RPMI7951 (cell line): ENCODE measurements around the gene MGLL. TPM values are rescaled to one million over a fixed set of nuclear protein-coding genes. Genes with fewer than 3 reads are reported as not detected.

ENCODE experiments used
- DNase-seq: peaks from one replicate; pipeline ENCODE4 v3.0.0-alpha.2; 2012; ENCODE audit warnings: low read depth
- total RNA-seq: library from RNA; depleted of rRNA; stranded (reverse); fragments of >200 nt; shearing (Covaris generic); gene quantifications from 2 replicates; pipeline ENCODE4 v1.2.3, GENCODE V29; 2014

Gene MGLL
- total RNA-seq, 1 experiment from 2014 or later = 48.4 TPM

GRCh38 chr3:127675651-127676391 is 146.5 kb downstream of the MGLL start:
- no peak for DNase-seq

DNA sequence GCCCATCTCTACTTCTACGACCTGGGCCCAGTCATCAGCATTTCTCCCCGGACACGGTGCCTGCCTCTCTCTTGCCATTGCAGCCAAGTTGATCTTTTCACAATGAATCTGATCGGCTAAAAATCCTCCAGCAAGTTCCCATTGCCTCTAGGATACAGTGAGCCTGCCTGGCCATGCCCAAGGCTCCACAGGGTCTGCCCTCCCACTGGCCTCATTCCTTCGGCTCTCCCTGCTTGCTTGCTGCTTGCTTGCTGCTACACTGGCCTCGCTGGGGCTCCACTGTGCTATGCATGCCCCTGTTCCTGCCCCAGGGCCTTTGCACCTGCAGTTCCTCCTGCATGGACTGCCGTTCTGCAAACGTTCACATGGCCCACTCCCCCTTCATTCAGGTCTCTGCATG is 147.5 kb downstream of the MGLL start:
- no peak for DNase-seq

GRCh38 chr3:127674101-127674721 is 148.1 kb downstream of the MGLL start:
- DNase-seq = no peak

GRCh38 chr3:127673191-127674100 is 148.9 kb downstream of the MGLL start:
- peak; percentile 58 for DNase-seq

- DNase-seq = peak; percentile 81
Measured at GRCh38 chr3:127672429-127673190, 149.7 kb downstream of the MGLL start, which contains the start of gene ABTB1. ABTB1 (plus strand) TSS chr3:127672952; CDS start chr3:127673026, 74 bp downstream.

DNA sequence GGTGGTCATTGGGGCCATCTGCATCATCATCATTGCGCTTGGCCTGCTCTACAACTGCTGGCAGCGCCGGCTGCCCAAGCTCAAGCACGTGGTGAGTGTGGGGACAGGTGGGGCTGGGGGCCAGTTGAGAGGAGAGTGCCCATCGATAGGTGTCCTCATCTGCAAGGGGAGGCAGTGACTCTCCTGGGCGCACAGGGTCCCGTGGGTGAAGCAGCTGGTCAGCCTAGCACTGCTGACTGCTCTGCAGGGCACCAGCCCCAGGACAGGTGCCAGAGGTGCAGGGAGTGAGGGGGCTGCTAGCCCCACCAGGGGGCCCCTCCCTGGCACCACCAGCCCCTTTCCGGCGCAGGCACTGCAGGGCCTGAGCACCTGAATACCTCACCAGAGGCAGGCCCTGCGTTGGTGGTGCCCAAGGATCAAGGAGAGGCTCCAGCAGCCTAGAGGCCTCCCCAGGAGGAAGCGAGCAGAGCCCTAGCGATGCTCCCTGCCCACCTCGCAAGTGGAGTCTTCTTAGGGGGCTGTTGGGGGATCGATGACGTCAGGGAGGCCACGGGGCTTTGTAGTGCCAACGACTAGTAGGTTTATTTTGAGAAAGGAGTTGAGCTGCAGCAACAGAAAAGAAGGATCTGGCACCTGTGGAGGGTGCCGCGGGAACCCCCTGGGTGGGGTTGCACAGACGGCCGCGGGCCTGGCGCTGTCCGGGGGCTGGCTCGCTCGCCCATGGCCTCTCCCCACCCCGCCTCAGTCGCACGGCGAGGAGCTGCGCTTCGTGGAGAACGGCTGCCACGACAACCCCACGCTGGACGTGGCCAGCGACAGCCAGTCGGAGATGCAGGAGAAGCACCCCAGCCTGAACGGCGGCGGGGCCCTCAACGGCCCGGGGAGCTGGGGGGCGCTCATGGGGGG is 150.5 kb downstream of the MGLL start:
- no peak for DNase-seq

- DNase-seq = no peak
Measured at GRCh38 chr3:127670761-127671522, 151.4 kb downstream of the MGLL start.

DNA sequence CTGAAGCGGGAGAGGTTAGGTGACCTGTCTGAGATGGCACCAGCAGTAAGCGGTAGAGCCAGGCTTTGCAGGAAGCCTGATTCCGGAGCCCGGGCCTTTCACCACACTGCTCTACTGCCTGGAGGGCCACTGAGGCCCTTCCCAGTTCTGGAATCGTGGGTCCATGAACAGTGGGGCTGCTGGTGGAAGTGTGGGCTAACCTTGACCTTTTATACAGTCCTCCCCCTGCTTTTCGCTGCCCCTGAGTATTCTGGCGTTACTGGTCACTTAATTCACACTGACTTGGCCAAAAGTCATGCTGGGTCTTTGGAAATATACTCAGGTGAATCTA is 152.1 kb downstream of the MGLL start:
- DNase-seq = no peak

GRCh38 chr3:127669541-127670228 is 152.6 kb downstream of the MGLL start:
- DNase-seq = no peak

DNA sequence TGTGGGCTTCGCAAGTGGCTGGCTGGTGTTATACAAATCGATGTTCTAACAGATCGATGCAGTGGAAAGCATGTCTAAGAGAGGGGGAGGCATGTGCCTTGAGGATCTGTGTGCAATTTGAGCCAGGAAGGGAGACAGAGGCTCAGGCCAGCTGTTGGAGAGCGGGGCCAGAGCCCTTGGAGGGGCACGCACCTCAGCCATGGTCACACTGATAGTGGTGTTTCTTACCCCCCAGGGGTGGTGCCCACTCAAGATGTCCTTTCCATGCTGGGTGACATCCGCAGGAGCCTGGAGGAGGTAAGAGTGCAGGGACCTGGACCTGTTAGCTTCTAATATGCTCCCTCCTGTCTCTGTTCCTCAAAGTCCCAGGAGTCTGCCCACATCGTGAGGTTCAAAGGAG is 153.4 kb downstream of the MGLL start:
- no peak for DNase-seq

DNA sequence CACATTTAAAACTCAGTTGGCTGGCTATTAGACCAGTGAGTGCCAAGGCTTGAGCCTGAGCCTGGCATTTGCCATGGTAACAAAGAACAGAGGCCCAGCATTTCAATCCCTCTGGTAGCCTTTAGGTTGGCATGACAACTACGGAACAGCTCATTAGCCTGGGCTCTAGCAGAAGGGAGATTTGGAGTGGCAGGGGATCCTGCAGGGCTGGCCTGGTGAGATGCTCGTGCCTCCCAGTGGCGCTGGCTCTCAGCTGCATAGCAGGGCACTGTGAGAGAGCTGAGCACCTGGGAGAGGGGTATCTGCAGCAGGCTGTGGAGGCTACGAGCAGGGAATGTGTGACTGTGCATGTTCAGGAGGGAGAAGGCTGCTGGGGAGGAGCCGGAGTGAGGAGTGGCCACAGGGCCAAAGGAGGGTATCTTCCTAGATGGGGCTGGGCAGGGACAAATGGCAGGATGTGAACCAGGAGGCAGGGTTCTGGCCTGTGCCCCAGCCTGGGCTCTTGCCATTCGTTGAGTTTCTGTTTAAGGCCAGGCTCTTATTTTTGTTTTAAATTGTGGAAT is 155.1 kb downstream of the MGLL start:
- DNase-seq = no peak

DNA sequence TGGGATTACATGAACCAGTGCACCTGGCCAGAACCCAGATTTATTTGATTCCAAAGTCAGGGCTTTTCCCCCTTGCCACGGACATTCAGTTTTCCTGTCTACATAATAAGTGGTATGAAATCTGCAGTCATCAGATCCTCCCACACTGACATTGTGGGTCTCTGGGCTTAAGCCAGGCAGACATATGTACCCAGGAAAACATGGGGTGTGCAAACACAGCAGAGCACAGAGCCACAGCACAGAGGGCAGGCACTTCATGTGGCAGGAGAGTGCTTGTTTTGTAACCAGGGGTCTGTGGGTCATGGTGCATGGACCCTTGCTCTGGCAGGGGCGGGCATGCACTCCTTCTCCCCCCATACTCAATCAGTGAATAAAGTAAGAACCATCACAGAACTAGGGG is 155.6 kb downstream of the MGLL start:
- DNase-seq = no peak

GRCh38 chr3:127665586-127665985 is 156.7 kb downstream of the MGLL start:
- peak; percentile 85 for DNase-seq

- no peak for DNase-seq
Measured at GRCh38 chr3:127665165-127665564, 157.2 kb downstream of the MGLL start.

DNA sequence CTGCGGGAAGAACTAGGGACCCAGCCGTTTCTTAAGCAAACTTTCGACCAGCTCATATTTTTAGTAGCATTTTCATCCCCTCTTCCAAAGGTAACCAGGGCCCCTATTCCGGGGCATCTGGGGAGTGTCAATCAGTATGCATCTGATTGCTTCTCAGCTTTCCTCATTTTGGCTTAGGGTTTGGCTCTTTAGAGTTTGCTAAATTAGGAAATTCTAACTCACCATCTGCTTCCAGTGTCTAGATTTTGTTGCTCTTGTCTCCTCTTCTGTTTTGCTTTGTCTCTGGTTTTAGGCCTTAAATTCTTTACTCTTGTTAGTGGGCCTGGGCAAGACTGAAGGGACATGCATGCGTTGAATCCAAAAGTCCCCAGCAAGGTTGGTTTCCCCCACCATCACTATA is 159.2 kb downstream of the MGLL start:
- DNase-seq = no peak

DNA sequence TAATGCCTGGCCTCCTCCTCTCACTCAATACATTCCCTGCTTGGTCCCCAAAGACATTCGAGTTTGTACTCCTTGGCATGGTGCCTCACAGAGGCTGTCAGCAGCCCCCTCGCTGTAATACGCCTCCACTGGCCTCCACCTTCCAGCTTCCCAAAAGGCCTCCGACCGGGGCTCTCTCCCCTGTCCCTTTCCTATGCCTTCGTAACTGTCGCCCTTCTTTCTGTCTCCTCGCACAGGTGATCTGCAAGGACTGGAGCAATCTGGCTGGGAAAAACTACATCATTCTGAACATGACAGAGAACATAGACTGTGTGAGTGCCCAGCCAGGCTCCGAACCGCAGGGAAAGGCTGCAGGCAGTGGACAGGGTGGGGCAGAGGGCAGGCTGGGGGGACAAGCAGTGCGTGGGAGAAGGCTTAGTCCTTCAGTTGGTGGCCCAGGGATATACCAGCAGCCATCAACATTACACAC is 160.3 kb downstream of the MGLL start:
- DNase-seq = no peak

DNA sequence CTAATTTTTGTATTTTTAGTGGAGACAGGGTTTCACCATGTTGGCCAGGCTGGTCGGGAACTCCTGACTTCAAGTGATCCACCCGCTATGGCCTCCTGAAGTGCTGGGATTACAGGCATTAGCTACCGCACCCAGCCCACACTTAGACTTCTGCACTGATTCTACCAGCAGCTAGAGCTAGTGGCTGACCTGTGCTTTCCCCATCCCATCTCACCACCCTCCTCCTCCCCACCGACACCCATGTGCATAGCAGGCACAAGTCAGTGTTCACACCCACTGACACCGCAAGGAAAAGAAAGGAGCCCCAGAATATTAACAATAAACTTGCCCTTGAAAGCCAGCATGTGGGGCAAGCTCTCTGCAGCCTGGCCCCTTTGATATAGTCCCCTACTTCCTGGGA is 160.7 kb downstream of the MGLL start:
- no peak for DNase-seq

GRCh38 chr3:127660621-127661251 is 161.6 kb downstream of the MGLL start:
- no peak for DNase-seq
